HG03025 (cell line): ENCODE measurements around the gene CAMK1D.

Experiments
- ATAC-seq: cut with Tn5 transposase; IDR thresholded peaks from one replicate; pipeline ENCODE4 v1.9.1; 2021; ENCODE audit warnings: mild to moderate bottlenecking, moderate library complexity; ENCODE audit not compliant: unreplicated experiment, low FRiP score

The CAMK1D gene

DNA sequence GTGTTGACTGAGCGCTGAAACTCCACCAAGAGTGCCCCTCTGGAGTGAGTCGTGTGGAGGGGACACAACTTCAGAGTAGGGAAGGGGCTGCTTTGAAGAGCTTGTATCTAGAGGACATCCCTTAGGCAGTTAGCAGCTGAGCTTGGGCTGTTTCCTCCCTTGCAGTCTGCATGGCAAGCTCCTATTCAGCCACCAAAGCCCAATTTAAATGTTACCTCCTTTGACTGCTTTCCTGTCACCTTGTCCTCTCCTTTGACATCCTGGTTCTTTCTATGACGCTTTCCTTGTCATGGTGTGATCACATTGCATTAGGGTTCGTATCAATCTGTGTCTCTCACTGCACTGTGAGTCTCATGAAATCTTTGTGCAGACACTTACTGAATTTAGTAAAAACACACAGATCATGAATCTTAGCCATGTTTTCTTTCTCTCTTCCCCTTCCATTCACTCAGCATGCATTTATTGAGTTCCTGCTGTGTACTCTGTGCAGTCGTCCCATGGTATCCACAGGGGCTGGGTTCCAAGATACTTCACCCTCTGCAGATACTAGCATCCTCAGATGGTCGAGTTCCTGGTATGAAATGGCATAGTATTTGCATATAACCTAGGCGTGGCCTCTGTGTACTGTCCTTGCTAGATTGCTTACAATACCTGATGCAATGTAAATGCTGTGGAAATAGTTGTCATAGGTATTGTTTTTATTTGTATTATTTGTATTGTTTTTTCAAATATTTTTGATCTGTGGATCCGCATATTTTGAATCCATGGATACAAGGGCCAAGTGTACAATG, 423.6 kb downstream of the CAMK1D start:
- ATAC-seq, result no peak

DNA sequence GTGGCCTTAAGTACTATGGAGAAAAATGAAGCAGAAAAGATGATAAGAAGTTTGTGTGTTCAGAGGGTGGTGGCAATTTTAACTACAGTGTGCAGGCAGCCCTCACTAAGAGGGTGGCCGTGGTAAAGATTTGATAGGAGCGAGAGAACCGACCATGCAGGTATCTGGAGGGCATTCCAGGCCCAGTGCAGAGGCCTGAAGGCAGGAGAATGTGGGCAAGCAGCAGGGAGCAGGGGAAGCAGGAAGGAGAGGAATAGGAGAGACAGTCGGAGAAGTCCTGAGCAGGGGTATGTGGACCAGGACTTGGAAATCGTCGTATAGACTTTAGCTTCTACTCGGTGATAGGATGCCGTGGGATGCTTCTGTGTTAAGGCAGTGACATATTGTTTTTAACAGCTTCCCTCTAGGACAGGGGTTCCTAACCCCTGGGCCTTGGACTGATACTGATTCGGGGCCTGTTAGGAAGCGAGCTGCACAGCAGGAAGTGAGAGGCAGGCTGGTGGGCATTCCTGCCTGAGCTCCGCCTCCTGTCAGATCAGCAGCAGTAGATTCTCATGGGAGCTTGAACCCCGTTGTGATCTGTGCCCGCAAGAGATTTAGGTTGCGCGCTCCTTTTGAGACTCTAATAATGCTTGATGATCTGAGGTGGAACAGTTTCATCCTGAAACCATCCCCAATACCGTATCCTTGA, 425.0 kb downstream of the CAMK1D start:
- ATAC-seq, result no peak

DNA sequence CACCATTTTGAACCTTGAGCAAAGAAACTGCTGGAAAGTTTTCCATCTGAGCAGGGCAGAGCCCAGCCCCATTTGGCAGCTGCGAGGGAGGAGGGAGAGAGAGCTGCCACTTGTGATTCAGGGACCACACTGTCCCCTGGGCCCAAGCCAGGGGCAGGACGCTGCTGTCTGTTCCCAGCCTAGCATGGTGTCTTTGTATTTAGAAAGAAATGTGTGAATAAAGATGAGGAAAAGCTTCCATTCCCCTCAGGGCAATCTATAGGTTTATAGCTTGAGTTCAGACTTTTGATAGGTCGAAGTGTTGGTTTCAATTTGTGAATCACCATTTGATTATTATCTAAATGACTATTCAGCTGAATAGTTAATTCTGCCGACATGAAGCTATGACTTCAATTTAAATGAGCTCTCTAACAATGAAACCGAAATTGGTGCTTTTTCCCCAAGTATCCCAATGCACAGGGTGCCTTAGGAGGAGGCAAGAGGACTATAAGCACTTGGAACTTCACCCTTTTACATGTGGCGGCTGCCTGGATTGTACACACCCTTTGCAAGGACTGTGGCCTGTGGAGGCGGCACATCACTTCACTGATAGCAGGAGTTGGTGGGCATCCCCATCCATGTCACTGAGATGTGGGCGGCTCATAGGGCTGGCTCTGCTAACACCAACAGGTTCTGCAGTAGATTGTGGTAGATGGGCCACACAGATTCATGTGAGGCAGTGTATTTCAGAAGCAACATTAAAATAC, 428.7 kb downstream of the CAMK1D start:
- ATAC-seq, result no peak

DNA sequence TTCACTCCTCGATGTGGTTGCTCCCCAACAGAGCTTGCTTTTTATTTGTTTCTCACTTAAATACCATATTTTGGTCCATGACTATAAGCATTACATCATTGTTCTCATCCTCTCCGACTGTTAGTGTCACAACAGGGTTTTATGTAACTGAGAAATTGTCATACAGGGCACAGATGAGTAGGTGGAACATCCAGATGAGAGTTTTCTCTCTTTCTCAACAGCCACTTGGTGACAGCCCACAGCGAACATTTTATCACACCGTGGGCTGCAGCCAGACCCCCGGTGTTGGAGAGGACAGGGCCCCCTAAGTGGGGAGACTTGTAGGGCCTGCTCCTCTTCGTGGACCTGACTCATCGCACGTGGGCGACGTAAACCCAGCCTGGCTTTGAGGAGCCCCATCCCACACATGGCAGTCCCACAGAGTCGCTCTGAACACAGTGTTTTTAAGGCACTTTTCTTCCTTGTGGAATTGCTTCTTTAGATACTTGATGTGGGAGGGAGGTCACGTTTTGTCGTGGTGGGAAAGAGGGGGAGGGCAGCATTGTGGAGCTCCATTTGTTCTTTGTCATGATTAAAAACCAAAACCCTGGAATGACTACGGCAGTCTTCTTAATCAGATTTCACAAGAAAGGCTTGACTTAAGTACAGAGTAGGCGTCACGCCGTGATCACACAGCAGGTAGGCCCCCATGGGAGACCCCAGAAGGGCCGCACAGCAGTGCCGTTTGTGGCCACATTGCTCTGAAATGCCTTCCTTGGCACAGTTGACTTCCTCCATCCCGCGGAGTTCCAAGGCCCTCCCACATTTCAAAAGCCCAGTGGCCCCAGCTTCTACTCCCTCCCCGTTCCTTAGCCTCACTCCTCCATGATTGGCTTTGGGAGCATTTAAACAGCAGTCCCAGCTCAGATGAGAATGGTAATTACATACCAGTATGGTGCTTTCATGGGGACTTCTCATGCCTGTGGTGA, 431.6 kb downstream of the CAMK1D start:
- no peak for ATAC-seq

DNA sequence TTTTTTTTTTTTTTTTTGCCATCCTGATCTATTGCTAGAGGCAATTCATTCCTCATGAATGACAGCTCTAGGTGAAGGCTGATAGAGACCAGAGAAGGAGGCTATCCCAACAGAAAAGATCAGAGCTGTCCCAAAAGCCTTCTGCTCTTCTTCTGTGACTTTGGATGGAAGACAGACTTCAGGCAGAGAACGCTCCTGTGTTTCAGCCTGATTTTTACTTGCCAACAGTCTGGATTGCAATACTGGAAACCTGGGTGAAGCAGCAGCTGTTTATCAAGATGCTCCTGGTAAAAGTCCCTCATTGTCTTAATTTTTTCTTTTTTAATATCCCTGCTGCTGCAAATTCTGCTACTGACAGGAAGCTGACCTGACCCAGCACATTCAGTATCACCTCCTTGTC, 432.6 kb downstream of the CAMK1D start:
- ATAC-seq, result no peak

DNA sequence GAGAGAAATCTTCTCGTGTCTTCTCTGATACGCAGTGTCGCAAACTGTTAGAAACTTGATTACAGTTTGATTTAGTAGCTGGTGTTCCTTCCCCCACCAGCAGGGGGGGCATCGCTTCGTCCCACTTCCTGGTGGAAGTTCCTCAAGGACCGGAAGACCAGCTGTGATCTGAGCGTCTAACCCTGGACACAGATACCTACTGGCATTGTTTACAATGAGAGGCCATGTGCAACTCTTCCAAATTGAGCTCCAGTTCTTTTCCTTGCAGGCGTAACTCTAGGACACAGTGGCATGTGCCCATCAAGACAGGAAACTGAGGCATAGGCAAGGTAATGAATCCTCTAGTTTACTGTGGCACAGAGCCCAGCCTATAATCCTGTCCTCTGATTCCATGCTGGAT, 433.2 kb downstream of the CAMK1D start:
- ATAC-seq, result no peak

DNA sequence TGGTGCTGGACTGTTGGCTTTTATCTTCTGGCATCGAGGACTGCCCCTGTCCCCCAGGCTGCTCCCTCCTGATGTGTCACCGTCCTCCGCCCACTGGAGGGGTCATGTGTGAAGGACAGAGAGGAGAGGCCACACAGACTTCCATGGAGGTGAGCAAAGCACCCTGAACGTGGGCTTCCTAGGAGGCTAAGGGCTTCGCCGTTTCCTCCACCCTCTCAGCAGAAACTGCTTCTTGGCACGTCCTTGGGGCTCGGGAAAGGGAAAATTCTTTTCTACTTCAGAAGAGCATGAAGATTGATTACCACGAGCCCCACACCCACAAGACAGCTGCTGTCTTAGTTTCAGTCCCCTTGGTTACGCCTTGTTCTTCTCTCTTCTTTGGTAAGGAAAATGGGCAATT, 433.9 kb downstream of the CAMK1D start:
- ATAC-seq, result no peak

DNA sequence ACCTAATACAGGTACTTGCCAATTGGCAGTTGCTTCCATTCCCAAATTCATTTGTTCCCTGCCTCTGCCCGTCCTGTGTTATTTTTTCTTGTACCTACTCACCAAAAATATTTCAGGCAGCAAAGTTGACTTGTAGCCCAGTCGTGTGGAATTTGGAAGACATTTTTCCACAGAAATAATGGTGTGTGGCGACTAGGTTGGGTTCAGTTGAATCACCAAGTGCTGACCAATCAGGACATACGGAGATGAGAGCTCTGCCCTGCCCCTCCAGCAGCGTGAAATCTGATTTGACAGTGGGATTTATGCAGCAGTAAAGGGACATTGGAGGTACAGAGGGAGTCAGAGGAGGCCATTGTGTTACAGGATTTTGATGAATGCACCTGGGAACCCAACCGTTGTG, 435.3 kb downstream of the CAMK1D start:
- no peak for ATAC-seq

DNA sequence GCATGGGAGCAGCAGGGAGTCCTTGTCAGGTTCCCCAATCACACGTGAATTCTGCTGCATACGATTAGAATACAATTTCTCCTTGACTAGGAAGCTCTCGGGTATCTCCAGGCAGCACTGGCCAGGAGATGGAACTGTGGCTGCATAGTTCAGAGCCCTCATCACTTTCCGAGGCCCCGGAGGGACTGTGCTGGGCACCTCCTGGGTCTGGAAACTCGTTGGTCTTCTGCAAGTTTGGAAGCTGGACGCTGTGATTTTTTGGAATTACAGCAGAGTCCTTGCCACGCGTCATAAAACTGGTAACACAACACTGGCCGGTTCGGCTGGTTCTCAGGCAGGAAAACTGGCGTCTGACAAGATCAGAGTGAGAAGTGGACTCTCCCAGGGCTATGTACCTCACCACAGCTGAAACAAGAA, 436.1 kb downstream of the CAMK1D start:
- ATAC-seq, result no peak

DNA sequence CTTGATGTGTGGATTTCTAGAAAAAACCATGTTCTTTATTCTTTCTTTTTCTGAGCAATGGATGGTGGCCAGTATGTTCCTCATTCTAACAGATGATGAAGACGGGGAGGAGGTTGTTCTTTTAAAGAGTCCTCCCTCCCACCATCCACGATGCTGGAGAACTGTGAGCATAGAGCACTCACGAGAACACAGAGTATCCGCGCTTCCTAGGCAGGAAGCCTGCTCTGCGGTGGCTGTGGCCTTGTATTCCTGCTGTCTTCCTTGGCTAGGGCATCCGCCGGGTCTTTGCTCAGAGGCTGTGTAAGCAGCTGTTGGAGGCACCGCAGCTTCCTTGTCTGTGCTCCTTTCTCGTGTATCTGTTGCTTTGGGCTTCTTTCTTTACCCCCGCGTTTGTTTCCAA, 437.9 kb downstream of the CAMK1D start:
- no peak for ATAC-seq

DNA sequence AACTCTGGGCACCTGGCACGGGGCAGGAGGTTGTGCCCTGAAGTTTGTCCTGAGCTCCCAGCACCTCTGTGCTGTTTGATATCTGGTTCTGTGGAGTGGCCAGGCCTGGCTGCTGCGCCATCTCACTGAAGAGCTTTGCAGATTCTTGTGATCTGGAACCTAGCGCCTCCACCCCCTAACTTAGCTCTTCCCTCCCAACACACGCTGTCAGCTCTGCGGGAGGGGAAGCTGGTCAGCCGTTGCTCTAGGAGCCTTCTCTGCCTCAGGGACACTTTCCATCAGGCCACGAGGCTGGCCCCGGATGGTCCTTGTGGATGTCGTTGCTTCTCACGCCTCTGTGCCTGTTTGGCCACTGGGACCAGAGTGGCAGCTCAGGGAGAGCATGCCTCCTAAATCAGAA, 438.9 kb downstream of the CAMK1D start:
- ATAC-seq, result no peak

DNA sequence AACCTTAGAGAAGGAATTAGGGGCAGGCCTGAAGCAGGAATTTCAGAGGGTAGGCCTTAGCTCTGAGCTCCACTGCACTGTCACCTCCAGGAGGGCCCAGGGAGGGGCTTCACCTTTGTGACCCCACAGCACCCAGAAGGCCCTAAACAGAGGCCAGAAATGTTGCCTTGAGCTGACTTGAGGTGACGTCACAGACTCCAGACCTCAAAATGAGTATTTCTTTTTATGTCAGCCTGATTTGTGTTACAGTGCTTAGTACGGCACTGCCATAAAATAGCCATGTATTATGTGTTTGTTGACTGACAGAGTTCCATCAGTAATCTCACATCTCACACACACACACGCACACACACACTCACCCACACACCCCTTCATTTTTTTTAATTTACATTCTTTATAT, 440.9 kb downstream of the CAMK1D start:
- ATAC-seq, result no peak

DNA sequence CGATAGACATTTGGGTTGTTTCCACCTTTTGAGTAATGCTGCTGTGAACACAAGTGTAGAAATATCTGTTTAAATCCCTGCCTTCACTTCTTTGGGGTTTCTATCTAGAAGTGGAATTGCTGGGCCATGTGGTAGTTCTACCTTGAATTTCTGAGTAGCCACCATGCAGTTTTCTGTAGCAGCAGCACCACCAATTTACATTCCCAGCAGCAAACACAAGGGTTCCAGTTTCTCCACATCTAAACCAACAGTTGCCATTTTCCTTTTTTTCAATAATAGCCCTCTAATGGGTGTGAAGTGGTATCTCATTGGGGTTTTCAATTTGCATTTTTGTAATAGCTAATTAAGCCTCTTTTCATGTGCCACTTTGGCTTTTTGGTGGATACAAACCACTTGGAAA, 442.4 kb downstream of the CAMK1D start:
- ATAC-seq, result no peak

DNA sequence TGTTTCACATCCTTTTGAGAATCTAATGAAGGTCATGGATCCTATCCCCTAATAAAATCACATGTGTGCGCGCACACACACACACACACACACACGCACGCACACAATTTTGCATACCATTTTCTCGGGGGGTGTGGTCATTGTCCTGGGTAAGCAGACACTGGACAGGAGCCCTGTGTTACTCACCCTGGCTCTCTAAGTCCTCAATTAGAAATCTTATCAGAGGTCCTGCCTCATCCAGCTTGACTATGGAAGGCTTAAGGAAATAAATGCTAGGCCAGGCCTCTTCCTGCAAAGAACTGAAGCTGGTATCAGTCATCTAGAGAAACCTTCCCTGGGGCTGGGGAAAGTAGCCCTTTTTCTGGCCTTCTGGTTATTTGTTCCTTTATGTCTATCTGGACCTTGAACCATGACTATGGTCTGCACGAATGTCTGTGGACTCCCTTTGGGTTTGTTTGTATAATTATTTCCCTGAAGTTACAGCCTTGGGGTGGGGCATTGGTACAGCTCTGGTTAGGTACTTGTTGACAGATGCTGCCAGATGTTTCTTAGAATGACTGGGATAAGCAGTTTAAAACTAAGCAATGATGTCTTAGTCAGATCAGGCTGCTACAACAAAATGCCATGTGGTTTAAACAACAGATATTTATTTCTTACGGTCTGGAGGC, 443.7 kb downstream of the CAMK1D start:
- no peak for ATAC-seq

DNA sequence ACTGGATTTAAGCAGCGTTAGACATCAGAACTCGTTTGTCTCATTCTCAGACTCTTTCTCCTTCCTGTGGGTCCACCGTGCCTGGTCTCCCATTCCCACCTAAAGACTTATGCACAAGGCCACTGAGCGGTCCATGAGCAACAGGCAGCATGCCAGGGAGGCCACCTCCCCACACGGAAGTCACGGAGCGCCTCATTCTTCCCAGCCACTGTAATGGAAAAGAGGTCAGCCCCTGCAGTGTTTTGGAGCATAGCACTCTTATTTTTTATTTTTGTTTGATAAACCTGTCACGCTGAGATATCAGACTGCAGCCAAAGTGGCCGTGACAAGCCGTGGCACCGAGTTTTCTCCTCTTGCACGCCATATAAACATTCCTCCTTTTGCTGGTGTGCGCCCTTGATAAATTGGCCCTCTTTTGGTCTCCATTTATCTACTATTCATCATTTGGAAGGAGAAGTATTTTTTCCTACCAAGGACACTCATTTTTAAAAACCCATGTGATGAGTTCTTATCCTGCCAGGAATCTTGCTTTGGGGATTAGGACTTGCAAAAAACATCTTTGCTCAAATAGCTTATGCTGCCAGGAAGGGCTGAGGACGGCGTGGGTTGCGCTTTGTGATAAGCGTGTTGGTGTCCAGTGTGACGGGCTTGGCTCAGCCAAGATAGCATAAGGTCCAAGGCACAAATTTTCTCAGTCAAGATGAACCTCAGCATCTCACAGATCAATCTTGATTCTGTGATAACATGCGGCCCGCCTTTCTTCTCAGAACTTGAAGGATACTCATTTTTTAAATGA, 446.2 kb downstream of the CAMK1D start:
- ATAC-seq, result no peak

DNA sequence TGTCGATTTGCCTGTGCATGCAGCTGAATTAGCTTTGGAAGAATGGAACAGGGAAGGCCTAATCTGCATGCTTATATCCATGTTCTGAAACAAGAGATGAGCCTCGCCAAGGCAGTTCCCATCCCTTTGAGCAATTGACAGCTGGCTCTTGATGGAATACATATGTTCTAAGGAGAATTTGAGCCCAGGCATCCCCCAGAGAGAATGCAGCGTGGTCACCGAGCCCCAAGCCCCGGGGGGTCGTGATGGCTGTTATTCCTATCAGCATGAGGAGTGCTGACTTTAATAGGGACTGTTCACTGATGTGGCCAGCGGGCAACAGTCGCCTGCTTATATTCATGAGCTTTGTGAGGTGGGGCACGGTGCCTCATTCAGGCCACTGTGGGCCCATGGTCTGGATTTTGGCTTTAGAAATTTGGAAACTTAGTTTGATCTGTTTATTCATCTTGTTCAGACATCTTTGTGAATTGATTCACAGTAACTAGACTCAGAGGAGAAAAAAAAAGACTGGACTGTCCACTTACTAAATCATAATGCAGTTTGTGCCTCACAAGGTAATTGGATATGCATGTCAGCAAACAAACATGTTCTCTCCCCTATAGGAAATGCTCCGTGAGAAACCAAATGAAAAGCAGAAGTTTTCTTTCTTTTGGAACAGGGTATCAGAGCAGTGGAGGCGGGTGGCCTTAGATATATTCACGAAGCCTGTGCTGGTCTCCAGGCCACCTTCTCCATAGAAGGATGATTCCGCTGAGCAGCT, 447.2 kb downstream of the CAMK1D start:
- ATAC-seq, result no peak

DNA sequence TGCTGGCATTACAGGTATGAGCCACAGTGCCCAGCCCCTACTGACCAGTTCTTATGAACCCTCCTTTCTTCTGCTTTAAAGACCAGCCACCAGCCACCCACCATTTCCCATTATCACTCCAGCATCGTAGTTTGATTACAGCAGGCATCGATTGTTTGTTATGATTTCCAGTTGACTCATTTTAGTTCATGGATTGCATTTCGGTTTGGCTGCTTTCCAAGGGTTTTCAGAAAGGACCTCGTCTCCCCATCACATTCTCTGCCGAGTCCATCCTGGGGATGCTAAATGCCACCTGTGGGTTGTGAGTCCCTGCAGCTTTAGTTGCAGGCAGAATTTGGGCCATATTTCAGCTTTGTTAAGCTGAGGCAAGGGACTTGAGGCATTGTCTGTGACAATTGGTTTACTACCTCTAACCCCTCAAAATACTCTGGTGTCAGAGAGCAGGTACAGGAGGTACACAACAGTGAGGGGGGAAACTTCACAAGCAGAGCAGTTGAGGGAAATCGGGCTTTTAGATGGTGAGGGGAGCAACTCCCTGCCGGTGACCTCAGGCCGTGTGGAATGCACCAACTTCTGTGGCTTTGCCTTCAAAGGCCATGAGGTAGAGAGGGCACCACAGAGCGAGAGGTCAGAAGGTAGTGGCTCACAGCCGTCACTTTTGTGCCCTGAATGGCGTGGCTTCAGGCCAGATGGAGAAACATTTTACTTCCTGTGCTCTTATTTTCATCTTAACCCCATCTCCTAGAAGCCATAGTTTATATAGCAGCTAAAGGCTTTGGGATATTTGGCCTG, 448.3 kb downstream of the CAMK1D start:
- no peak for ATAC-seq

DNA sequence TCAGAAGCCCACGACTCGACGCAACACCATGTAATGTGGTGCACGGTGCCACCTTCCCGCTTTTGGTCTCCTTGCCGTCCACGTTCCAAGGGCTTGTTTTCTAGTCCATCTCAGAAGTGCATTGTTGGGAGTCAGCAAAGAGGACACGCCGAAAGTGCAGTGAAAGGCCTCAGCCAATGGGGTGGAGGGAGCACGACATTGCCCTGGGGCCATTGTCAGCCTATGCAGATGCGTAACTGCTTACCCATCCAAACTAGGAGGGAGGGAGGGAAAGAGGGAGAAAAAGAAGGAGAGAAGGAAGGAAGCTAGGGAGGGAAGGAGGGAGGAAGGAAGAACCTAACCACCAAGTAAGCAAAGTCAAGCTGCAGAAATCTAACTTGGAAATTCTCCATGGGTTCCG, 449.8 kb downstream of the CAMK1D start:
- no peak for ATAC-seq
